Mesenchymal stem cell (in vitro differentiated cells and primary cell): ENCODE data around the gene WHRN.

ENCODE experiments used
- DNase-seq: peaks from one replicate; pipeline ENCODE4 v3.0.0-alpha.2; 2013
- H2AFZ ChIP-seq: one replicate; pipeline ENCODE4 v1.6.1; 2013; ENCODE audit warnings: low read depth, mild to moderate bottlenecking, control low read depth, inconsistent platforms, low read length, moderate library complexity
- H2AK5ac ChIP-seq: 2 replicates; pipeline ENCODE4 v1.6.1; 2013; ENCODE audit warnings: low read length, moderate library complexity, mild to moderate bottlenecking, inconsistent platforms; ENCODE audit not compliant: severe bottlenecking
- H2BK120ac ChIP-seq: one replicate; pipeline ENCODE4 v1.6.1; 2013; ENCODE audit warnings: low read depth, mild to moderate bottlenecking, inconsistent platforms, low read length, moderate library complexity
- H2BK12ac ChIP-seq, 2 experiments: one replicate each; pipeline ENCODE4 v1.6.1; 2013; ENCODE audit warnings: inconsistent platforms in 2 of 2, low read length in 2 of 2, mild to moderate bottlenecking in 2 of 2, moderate library complexity in 2 of 2, control low read depth in 1 of 2
- H2BK15ac ChIP-seq: one replicate; pipeline ENCODE4 v1.6.1; 2013; ENCODE audit warnings: mild to moderate bottlenecking, low read depth, inconsistent platforms; ENCODE audit not compliant: poor library complexity, severe bottlenecking
- H2BK5ac ChIP-seq: 2 replicates; pipeline ENCODE4 v1.6.1; 2013; ENCODE audit warnings: low read depth, mild to moderate bottlenecking, low read length, control low read depth, inconsistent platforms; ENCODE audit not compliant: poor library complexity, severe bottlenecking
- H3K14ac ChIP-seq, 2 experiments: one replicate each; pipeline ENCODE4 v1.6.1; 2013; ENCODE audit warnings: inconsistent platforms in 2 of 2, low read length in 2 of 2, control low read depth in 1 of 2, mild to moderate bottlenecking in 1 of 2, moderate library complexity in 1 of 2
- H3K18ac ChIP-seq, 2 experiments: one replicate each; pipeline ENCODE4 v1.6.1; 2013; ENCODE audit warnings: inconsistent platforms in 2 of 2, low read length in 2 of 2, control low read depth in 1 of 2, low read depth in 1 of 2, mild to moderate bottlenecking in 1 of 2
- H3K23ac ChIP-seq, 2 experiments: one replicate each; pipeline ENCODE4 v1.6.1; 2013; ENCODE audit warnings: inconsistent platforms in 2 of 2, low read length in 2 of 2, mild to moderate bottlenecking in 2 of 2, moderate library complexity in 2 of 2, control low read depth in 1 of 2
- H3K27ac ChIP-seq: 2 replicates; pipeline ENCODE4 v1.5.1; 2013; ENCODE audit warnings: mild to moderate bottlenecking, moderate library complexity, low read length, control low read depth, inconsistent platforms; ENCODE audit not compliant: poor library complexity, severe bottlenecking
- H3K27me3 ChIP-seq, 2 experiments: 2 replicates each; pipeline versions ENCODE4 v1.6.1 to v1.7.0; 2013; ENCODE audit warnings: low read length in 2 of 2, mild to moderate bottlenecking in 2 of 2, moderate library complexity in 2 of 2, control low read depth in 1 of 2, inconsistent platforms in 1 of 2; ENCODE audit not compliant: control insufficient read depth in 1 of 2, insufficient read depth in 1 of 2
- H3K36me3 ChIP-seq, 2 experiments: 2 replicates each; pipeline versions ENCODE4 v1.6.1 to v1.7.0; 2013; ENCODE audit warnings: low read length in 2 of 2, control low read depth in 1 of 2, inconsistent platforms in 1 of 2, low read depth in 1 of 2, mild to moderate bottlenecking in 1 of 2; ENCODE audit not compliant: insufficient read depth in 2 of 2, control insufficient read depth in 1 of 2
- H3K4ac ChIP-seq, 2 experiments: one replicate each; pipeline ENCODE4 v1.6.1; 2013; ENCODE audit warnings: inconsistent platforms in 2 of 2, low read length in 2 of 2, mild to moderate bottlenecking in 2 of 2, moderate library complexity in 2 of 2, control low read depth in 1 of 2, low read depth in 1 of 2
- H3K4me1 ChIP-seq: 2 replicates; pipeline ENCODE4 v1.6.1; 2013; ENCODE audit warnings: low read depth, low read length, control low read depth; ENCODE audit not compliant: control insufficient read depth, insufficient read depth
- H3K4me2 ChIP-seq: 2 replicates; pipeline ENCODE4 v1.6.1; 2013; ENCODE audit warnings: low read length, mild to moderate bottlenecking, inconsistent platforms; ENCODE audit not compliant: poor library complexity, severe bottlenecking
- H3K4me3 ChIP-seq, 2 experiments: 2 replicates each; pipeline versions ENCODE4 v1.5.1 to v1.7.0; 2013; ENCODE audit warnings: low read length in 2 of 2, mild to moderate bottlenecking in 2 of 2, control low read depth in 1 of 2, low read depth in 1 of 2; ENCODE audit not compliant: insufficient read depth in 1 of 2
- H3K79me1 ChIP-seq: replicated peaks from 2 replicates; pipeline ENCODE4 v1.6.1; 2013; ENCODE audit warnings: mild to moderate bottlenecking, control low read depth, low read length, inconsistent platforms; ENCODE audit not compliant: poor library complexity, severe bottlenecking
- H3K9ac ChIP-seq: 2 replicates; pipeline ENCODE4 v1.7.0; 2013; ENCODE audit warnings: mild to moderate bottlenecking, low read length, moderate library complexity
- H3K9me3 ChIP-seq: 2 replicates; pipeline ENCODE4 v1.7.0; 2013; ENCODE audit warnings: mild to moderate bottlenecking, low read length; ENCODE audit not compliant: control insufficient read depth
- H4K8ac ChIP-seq: one replicate; pipeline ENCODE4 v1.6.1; 2013; ENCODE audit warnings: inconsistent platforms, mild to moderate bottlenecking, low read length, moderate library complexity
- H4K91ac ChIP-seq: one replicate; pipeline ENCODE4 v1.6.1; 2013; ENCODE audit warnings: mild to moderate bottlenecking, low read length, inconsistent platforms
- WGBS: methylation state at CpG from one replicate; pipeline ENCODE4 v1.1.7; 2013; ENCODE audit warnings: mixed read lengths; 5-methylcytosine and 5-hydroxymethylcytosine counted together

WHRN gene

GRCh38 chr9:114465417-114465816, 39.9 kb downstream of the WHRN start:
- Histone ChIP-seq H3K36me3 (peaks cover 0 to 26% of the 10 kb centered on the region in 2 experiments), H2BK120ac (no peak overlapping the region)
- 98% methylated on average over 4 of the region's 4 CpGs for WGBS

GRCh38 chr9:114464281-114465051, 40.8 kb downstream of the WHRN start:
- Histone ChIP-seq H4K8ac (no peak overlapping the region), H3K18ac (no peak overlapping the region), H3K27me3 (no peaks in the 10 kb centered on the region), H2BK5ac (no peak overlapping the region), H3K4me2 (no peak overlapping the region), H3K9ac (no peak overlapping the region), H3K14ac (no peak overlapping the region), H3K4ac (no peak overlapping the region), H3K27ac (no peak overlapping the region), H2BK15ac (no peak overlapping the region), H3K4me3 (no peak overlapping the region), H3K23ac (no peak overlapping the region), H3K79me1 (peaks cover 3% of the 10 kb centered on the region), H2AFZ (no peak overlapping the region), H3K36me3 (peaks cover 0 to 18% of the 10 kb centered on the region in 2 experiments), H2BK12ac (no peak overlapping the region), H3K4me1 (no peaks in the 10 kb centered on the region), H4K91ac (no peak overlapping the region), H3K9me3 (no peaks in the 10 kb centered on the region), H2BK120ac (no peak overlapping the region), H2AK5ac (no peak overlapping the region)
- no peak for DNase-seq
- 96% methylated on average over 3 of the region's 5 CpGs for WGBS

More at GRCh38 chr9:114465417-114465816, 39.9 kb downstream of the WHRN start:
- Histone ChIP-seq H3K4me2 (no peak overlapping the region), H2AFZ (no peak overlapping the region), H3K9me3 (no peaks in the 10 kb centered on the region), H3K4me3 (no peak overlapping the region), H2BK5ac (no peak overlapping the region), H4K91ac (no peak overlapping the region), H3K18ac (no peak overlapping the region), H3K9ac (no peak overlapping the region), H2BK15ac (no peak overlapping the region), H3K27me3 (no peaks in the 10 kb centered on the region), H4K8ac (no peak overlapping the region), H3K4me1 (no peaks in the 10 kb centered on the region), H2BK12ac (no peak overlapping the region), H3K79me1 (peaks cover 3% of the 10 kb centered on the region), H3K14ac (no peak overlapping the region), H3K4ac (no peak overlapping the region), H3K23ac (no peak overlapping the region), H3K27ac (no peak overlapping the region), H2AK5ac (no peak overlapping the region)
- no peak for DNase-seq

- Histone ChIP-seq H2BK12ac (no peak overlapping the region), H3K4ac (no peak overlapping the region), H3K18ac (no peak overlapping the region), H3K27ac (no peak overlapping the region), H4K8ac (no peak overlapping the region), H3K36me3 (peaks cover 0 to 9% of the 10 kb centered on the region in 2 experiments), H2BK5ac (no peak overlapping the region), H3K27me3 (no peaks in the 10 kb centered on the region), H3K9ac (no peak overlapping the region), H3K14ac (no peak overlapping the region), H2BK15ac (no peak overlapping the region), H3K4me3 (no peak overlapping the region), H3K9me3 (no peaks in the 10 kb centered on the region), H2AK5ac (no peak overlapping the region), H3K23ac (no peak overlapping the region), H3K4me1 (no peaks in the 10 kb centered on the region), H3K79me1 (peaks cover 3% of the 10 kb centered on the region), H3K4me2 (no peak overlapping the region), H4K91ac (no peak overlapping the region), H2AFZ (no peak overlapping the region), H2BK120ac (no peak overlapping the region)
- no peak for DNase-seq
- WGBS, result over 99% methylated on average over 5 of the region's 5 CpGs
These were observed 42.5 kb downstream of the WHRN start for GRCh38 chr9:114462791-114463190.

GRCh38 chr9:114461468-114461867, 43.8 kb downstream of the WHRN start:
- Histone ChIP-seq H4K8ac (no peak overlapping the region), H3K23ac (no peak overlapping the region), H4K91ac (no peak overlapping the region), H3K9me3 (no peaks in the 10 kb centered on the region), H2BK120ac (no peak overlapping the region), H3K27ac (no peak overlapping the region), H3K4me2 (no peak overlapping the region), H2BK15ac (no peak overlapping the region), H2BK12ac (no peak overlapping the region), H3K4me3 (no peak overlapping the region), H2AFZ (no peak overlapping the region), H3K27me3 (no peaks in the 10 kb centered on the region), H3K9ac (no peak overlapping the region), H3K79me1 (no peaks in the 10 kb centered on the region), H3K36me3 (peaks cover 0 to 9% of the 10 kb centered on the region in 2 experiments), H3K18ac (no peak overlapping the region), H2AK5ac (no peak overlapping the region), H3K4ac (no peak overlapping the region), H3K4me1 (no peaks in the 10 kb centered on the region), H3K14ac (no peak overlapping the region), H2BK5ac (no peak overlapping the region)
- WGBS, result 91% methylated on average over 4 of the region's 4 CpGs
- no peak for DNase-seq
